Stimulated activated CD8-positive, alpha-beta memory T cell treated with anti-CD3 and anti-CD28 coated beads, Interleukin-4, amount 100 ng/mL, for 1 hour (primary cell): ENCODE measurements around the gene POLN.

Experiments
- DNase-seq, 2 donors: peaks; one replicate each; pipeline ENCODE4 v3.0.0-alpha.2; 2020; ENCODE audit warnings: low read depth in 2 of 2, low spot score in 1 of 2

POLN gene

DNA sequence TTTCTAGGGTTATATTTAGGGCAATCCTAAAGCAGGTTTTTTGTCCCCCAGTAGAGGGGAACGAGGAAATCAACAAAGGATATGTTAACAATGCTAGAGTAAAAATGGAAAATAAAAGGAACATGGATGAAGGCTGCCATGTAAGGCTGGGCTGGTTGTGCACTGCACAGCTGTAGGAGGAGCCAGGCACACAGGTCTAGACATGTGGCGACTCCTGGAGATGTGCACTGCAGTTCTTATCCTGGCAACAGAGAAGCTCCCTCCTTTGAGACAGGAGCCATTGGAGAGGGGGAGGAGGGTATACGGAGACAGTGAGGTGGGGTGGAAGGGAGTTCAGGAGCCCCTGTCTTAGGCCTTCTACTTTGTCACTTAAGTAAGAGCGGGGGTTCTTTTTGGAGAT lies 116.9 kb downstream of the POLN start:
- no peak for DNase-seq

DNA sequence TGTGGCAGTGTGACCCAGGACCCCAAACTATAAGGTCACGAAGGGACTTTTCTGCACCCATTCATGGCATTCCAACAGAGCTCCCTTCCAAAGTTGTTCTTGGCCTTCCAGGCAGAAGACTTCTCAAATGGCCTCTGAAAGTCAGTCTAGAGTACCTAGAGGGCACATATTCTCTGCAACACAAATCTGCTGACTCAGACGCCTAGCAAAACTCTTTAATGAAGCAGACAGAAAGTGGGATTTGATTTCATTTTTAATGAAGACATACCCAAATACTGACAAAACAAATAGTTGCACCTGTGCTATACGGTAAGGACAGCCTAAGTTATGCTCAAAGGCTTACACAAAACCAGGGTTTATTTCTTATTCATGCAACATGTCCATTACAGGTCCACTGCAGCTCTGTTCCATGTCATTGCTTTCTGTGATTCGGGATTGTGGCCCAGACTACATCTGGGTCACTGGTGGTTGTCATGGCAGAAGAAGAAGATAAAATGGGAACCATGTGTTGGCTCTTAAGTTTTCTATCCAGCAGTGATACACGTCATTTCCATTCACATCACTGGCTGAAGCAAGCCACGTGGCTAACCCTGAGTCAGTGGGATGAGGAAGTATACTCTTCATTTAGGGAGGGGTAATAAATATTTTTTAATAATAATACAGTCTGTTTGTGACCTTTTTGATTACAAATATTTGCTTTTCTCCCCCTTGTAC lies 125.1 kb downstream of the POLN start:
- no peak for DNase-seq

DNA sequence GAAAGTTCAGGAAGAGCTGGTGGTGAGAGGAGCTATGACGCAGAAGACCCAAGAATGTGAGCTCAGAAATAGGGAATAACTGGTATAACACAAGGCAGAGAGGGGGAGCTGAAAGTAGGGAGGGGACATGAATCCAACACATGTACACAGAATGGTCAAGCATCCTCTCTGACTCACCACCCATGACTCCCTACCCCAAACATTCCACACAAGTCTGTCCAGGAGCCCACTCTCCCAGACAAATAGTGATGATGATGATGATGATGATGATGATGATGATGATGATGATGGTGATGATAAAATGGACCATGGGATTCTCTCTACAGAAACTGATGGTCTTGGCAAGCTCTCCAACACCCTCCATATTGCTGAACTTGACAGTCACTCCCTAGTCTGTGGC lies 136.4 kb downstream of the POLN start:
- DNase-seq, result no peak

DNA sequence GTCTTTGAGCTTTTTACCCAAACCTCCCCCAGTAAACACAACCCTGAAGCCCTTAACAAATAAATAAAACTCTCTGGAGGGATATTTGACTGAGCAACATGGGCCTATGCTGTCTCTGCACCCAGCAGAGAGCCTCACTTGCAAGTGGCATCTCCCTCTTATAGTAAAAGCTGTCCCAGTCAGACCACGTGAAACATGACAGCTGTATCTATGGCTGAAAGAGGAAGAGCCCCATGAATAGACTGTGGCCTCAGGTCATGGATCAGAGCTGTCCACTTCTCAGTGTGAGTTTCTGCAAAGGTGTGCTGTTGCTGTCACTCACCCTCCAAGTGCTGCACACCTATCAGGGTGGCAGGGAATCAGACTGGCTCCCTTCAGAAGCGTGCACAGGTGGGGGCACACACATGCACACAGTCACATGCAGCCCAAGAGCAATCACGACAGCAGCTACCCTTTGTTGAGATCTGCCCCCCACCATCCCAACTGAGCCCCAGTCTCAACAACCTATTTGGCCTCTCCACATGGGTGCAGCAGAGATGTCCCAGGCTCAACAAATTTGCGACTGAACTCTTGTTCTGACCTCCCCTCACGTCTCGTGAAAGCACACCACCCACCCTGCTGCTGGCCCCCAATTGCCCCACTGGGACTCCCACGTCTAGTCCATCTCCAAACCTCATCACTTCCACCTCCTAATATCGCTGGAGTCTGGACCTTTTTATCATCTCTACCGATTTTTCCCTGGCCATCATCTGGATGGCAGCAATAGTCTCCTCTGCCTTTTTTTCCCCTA lies 137.2 kb downstream of the POLN start:
- no peak for DNase-seq

- no peak for DNase-seq
These were observed 137.9 kb downstream of the POLN start for GRCh38 chr4:2103843-2104547.

DNA sequence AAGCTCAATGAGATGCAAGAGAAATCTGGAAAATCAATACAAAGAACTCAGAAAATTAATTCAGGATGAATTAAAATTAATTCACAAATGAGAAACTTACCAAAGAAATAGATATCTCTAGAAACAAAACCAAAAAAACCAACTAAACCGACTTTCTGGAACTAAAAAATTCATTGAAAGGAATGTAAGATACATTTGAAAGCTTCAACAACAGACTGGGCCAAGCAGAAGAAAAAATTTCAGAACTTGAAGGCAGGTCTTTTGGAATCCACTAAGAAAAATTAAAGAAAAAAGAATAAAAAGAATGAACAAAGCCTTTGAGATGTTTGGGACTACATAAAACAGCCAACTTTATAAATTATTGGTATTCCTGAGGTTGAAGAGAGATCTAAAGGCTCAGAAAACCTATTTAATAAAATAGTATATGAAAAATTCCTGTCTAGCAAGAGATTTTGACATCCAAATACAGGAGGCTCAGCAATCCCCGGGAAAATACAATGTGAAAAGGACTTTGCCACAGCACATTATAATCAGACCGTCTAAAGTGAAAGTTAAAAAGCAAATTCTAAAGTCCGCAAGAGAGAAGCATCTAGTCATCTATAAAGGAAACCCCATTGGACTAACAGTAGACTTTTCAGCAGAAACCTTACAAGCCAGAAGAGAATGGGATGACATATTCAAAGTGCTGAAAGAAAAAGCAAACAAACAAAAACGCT lies 138.6 kb downstream of the POLN start:
- no peak for DNase-seq

DNA sequence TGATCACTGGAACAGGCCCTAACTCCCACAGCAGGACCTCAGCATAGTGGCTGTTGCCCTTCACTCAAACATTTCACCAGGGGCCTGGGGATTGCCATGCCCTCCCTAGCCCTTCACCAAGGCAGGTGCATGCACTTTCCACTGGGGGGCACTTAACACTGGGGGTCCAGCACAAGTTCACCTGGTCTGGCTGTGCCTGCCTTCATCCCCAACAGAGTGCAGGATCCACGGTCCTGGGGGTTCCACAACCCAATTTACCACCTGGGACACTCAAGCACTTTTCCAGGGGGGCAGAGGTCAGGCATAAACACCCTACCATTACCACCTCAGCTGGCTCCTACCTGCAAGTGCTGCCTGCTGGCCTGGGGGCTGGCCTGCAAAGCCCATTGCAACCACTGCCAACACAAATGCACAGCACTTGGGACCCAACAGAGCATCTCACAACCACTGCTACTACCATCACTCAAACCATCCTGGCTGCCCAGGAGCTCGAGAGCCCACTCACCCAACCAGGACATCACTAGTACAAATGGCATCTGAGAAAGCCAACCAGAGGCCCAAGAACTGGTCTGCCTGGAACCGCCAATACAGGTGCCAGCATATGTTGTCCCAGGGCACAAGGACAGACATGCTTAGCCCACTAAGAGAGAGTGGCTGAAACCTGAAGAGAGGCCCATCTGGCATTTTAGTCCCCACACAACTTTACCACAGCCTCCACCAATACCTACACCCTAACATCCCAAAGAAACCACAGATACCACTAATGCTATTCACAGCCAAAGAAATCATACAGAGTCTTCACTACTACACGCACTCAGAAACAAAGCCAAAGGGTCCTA lies 139.7 kb downstream of the POLN start:
- DNase-seq, result no peak

GRCh38 chr4:2101346-2102044 lies 140.4 kb downstream of the POLN start:
- DNase-seq, result no peak

- no peak for DNase-seq
These were observed 145.8 kb downstream of the POLN start for GRCh38 chr4:2096073-2096609.

- DNase-seq, result no peak
These were observed 146.5 kb downstream of the POLN start for GRCh38 chr4:2095236-2096072.

DNA sequence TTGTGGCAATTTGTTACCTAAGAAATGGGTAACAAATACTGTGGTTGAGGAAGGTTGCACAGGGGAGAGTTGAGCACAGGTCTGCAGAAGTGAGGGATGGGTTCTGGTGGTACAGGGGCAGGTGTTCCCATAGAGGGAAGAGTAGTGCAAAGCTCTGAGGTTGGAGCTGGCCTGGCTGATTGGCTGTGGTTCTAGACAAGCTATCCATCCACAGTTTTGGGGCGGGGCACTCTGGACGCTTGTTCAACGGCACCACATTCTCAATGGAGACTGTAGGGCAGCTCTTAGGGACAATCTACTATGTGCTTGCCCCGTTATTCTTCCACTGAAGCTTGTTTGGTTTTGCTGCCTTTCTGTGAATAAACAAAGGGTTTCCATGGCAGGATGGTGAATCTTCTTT lies 147.4 kb downstream of the POLN start:
- DNase-seq, result no peak

- DNase-seq, result no peak
These were observed 148.7 kb downstream of the POLN start for GRCh38 chr4:2093265-2093664.

DNA sequence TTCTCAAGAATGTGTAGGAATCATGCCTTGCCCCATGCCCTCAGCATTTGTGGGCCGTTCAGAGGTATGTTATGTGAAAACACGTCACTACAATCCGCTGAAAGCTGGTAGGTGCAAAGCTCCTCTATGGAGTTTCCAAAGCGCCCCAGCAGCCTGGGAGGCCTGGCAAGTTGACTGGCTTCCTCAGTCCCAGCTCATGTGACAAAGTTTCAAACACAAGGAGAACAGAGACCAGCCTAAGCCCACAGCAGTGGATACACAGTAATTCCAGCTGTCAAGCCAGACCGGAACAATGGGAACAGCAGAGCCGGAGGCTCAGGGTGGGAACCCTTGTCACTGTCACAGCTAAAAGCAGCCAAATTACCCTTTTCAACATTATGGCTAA lies 149.3 kb downstream of the POLN start:
- DNase-seq, result no peak

DNA sequence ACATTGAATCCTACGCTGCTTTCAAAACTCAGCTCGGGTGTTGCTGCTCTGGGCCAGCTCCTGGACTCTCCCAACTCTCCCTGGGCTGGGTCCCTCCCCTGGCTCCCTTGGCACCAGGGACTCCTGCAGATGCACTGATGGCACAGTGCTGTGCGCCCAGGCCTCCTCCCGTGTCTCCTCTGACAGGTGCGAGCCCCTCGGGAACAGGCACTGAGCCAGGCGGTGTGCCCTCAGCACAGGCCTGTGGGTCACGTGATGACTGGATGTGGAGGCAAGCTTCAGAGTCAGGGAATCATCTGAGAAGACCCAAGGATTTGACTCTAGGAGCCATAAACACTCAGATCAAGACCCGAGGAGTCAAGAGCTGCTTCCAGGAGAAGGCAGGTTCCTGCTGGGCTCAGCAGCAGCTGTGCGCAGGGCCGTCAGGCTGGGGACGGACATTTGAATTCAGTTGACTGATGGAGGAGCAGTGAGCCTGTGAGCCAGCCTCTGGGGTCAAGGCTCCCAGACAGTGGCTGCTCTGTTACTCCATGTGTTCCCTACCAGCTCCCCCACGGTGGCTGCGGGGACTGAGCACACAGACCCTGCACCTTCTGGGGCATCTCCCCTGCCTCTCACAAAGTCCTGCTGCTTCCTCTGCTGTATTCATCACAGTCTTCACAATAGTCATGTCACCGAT lies 149.8 kb downstream of the POLN start:
- no peak for DNase-seq

DNA sequence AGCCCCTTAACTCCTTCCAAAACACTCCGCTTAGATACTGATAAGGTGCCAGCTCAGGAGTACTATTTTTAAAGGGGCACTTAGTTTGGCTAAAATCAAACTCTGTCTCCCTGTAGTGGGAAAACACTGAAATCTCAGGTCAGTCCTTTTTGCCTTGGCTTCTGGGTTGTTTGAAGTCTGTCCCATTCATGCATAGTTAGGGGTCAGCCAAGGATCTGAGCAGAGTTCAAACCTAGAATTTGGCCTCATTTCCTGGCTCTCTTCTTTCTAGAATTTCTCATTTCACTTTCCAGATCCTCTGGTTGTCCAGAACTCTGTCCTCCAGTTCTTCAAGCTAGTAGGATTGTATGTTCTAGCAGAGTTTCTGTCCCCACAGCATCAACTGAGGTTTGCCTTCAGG lies 151.3 kb downstream of the POLN start:
- DNase-seq, result no peak

DNA sequence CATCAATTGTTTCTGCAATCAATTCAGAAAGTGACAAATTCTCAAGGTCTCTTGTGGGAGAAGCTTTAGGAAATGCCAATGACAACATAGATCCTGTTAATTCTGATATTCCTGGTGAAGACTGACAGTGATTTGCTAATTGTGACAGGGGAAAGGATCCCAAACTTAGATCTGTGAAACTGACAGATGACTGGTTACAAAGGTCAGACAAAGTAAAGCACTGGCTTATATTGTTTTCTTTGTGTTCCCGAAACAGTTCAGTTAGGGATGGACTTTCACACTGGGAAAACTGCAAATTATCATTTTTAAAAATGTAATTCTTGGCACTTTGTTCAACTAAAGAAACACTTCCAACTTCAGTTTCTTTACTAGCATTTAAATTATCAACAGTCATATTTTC lies 152.7 kb downstream of the POLN start:
- DNase-seq, result no peak

DNA sequence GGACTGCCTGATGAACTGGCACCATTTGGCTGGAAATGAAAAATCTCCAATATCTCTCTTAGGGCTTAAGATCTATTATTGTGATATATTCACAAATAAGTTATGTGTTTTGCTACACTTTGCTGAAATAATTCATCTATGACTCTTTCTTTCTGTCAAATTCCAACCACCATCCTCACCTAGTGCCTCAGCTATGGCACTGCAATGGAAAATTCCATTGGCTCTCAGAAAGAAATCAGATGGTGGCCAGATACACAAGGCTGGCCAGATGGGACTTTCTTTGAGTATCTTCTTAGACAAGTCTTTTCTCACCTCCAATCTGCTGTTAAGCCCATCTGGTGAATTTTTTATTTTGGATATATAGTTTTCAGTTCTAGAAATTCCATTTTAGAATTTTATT lies 154.8 kb downstream of the POLN start:
- no peak for DNase-seq

GRCh38 chr4:2085496-2085901 lies 156.4 kb downstream of the POLN start:
- no peak for DNase-seq
